ENCODE measurements around the gene CALML3. TPM values are rescaled to one million over a fixed set of nuclear protein-coding genes. Genes with fewer than 3 reads are reported as not detected.
"Not testable (repeated sequence)": the region's sequence is repeated elsewhere in the genome, so short reads cannot be mapped to it uniquely, and the experiment has no call there.

The CALML3 gene
- total RNA-seq, result not detected
- under 1 TPM in 1 of 2 donors, not detected in 1; 0.03 TPM for polyA plus RNA-seq
- long read RNA-seq, donor 1, result 0 reads
- long read RNA-seq, donor 2, result 0 reads
- long read RNA-seq, donor 3, result 0 reads

DNA sequence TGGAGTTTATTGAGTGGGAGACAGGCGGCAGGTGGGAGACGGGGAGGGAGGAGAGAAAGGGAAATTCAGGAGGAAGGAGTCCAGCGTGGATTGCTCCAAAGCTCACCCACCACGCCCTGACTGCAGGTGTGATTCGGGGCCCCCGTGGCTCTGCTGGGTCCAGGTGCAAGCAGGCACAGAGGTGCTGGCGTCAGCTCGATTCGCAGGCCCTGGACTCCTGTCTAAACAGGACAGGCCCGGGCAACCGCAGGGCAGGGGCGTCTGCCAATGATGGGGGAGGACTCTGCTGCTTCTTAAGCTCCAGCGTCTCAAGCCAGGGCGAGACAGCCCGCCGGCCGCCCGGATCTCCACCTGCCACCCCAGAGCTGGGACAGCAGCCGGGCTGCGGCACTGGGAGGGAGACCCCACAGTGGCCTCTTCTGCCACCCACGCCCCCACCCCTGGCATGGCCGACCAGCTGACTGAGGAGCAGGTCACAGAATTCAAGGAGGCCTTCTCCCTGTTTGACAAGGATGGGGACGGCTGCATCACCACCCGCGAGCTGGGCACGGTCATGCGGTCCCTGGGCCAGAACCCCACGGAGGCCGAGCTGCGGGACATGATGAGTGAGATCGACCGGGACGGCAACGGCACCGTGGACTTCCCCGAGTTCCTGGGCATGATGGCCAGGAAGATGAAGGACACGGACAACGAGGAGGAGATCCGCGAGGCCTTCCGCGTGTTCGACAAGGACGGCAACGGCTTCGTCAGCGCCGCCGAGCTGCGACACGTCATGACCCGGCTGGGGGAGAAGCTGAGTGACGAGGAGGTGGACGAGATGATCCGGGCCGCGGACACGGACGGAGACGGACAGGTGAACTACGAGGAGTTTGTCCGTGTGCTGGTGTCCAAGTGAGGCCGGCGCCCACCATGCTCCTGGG is at the start of gene CALML3:
CALML3 (plus strand) TSS at position 321 of the 920 bp plus-strand sequence; CDS start at position 446, 125 bp downstream.
- H3K27me3 ChIP-seq, result no peaks in the 10 kb centered on the region
- no peaks in the 10 kb centered on the region for H3K36me3 ChIP-seq
- ATAC-seq (no peak), DNase-seq (peak in 1 of 5 donors; percentile 64)
- no peak for TF ChIP-seq POLR2A (IDR thresholded peaks at IDR 0.05)
- TF ChIP-seq, protein P1, sequence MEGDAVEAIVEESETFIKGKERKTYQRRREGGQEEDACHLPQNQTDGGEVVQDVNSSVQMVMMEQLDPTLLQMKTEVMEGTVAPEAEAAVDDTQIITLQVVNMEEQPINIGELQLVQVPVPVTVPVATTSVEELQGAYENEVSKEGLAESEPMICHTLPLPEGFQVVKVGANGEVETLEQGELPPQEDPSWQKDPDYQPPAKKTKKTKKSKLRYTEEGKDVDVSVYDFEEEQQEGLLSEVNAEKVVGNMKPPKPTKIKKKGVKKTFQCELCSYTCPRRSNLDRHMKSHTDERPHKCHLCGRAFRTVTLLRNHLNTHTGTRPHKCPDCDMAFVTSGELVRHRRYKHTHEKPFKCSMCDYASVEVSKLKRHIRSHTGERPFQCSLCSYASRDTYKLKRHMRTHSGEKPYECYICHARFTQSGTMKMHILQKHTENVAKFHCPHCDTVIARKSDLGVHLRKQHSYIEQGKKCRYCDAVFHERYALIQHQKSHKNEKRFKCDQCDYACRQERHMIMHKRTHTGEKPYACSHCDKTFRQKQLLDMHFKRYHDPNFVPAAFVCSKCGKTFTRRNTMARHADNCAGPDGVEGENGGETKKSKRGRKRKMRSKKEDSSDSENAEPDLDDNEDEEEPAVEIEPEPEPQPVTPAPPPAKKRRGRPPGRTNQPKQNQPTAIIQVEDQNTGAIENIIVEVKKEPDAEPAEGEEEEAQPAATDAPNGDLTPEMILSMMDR (IDR thresholded peaks at IDR 0.05), result no peak
- H3K27ac ChIP-seq, result no peak within 1 kb of the TSS
- intact Hi-C loops (cut with DNase I), result no loop called here
- peaks cover 0 to 6% (median 0%) of the 10 kb centered on the region in 12 donors for H3K4me1 ChIP-seq
- H3K4me3 ChIP-seq, result no peak within 1 kb of the TSS
- WGBS, 4 donors, result 94 to 95% (median 95%) methylated on average over 42 to 64 of the region's 64 CpGs
- H3K9me3 ChIP-seq, result no peaks in the 10 kb centered on the region

DNA sequence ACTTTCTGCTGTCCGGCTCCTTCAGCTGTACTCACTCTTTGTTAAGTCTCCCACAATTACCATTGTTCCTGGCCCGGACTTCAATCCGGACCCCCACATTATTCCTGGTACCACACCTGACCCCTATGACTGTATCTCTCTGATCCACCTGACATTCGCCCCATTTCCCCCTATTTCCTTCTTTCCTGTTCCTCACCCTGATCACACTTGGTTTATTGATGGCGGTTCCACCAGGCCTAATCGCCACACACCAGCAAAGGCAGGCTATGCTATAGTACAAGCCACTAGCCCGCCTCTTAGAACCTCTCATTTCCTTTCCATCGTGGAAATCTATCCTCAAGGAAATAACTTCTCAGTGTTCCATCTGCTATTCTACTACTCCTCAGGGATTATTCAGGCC is 49.7 kb upstream of the CALML3 start:
- WGBS, 4 donors, result 78 to 97% (median 95%) methylated on average over 6 to 8 of the region's 8 CpGs
- H3K36me3 ChIP-seq; H3K27ac ChIP-seq; H3K4me1 ChIP-seq; H3K4me3 ChIP-seq; H3K27me3 ChIP-seq; DNase-seq; ATAC-seq; H3K9me3 ChIP-seq; intact Hi-C loops (cut with DNase I): not testable (repeated sequence)

DNA sequence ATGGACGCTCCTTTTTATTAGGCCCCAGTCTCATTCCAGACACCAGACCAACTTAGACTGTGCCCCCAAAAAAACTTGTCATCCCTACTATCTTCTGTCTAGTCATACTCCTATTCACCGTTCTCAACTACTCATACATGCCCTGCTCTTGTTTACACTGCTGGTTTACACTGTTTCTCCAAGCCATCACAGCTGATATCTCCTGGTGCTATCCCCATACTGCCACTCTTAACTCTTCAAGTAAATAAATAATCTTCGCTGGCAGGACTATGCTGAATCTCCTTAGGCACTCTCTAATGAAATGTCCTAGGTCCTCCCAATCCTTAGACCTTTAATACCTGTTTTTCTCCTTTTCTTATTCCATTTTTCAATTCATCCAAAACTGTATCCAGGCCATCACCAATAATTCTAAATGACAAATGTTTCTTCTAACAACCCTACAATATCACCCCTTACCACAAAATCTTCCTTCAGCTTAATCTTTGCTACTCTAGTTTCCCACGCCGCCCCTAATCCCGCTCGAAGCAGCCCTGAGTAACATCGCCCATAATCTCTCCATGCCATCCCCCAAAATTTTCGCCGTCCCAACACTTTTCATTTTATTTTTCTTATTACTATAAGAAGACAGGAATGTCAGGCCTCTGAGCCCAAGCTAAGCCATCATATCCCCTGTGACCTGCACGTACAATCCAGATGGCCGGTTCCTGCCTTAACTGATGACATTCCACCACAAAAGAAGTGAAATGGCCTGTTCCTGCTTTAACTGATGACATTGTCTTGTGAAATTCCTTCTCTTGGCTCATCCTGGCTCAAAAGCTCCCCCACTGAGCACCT is 48.6 kb upstream of the CALML3 start:
- H3K27ac ChIP-seq; intact Hi-C loops (cut with DNase I); ATAC-seq; H3K4me3 ChIP-seq; H3K9me3 ChIP-seq; DNase-seq; H3K27me3 ChIP-seq; H3K4me1 ChIP-seq; H3K36me3 ChIP-seq: not testable (repeated sequence)
- 94 to 96% (median 96%) methylated on average over 11 to 12 of the region's 12 CpGs for WGBS, 4 donors

DNA sequence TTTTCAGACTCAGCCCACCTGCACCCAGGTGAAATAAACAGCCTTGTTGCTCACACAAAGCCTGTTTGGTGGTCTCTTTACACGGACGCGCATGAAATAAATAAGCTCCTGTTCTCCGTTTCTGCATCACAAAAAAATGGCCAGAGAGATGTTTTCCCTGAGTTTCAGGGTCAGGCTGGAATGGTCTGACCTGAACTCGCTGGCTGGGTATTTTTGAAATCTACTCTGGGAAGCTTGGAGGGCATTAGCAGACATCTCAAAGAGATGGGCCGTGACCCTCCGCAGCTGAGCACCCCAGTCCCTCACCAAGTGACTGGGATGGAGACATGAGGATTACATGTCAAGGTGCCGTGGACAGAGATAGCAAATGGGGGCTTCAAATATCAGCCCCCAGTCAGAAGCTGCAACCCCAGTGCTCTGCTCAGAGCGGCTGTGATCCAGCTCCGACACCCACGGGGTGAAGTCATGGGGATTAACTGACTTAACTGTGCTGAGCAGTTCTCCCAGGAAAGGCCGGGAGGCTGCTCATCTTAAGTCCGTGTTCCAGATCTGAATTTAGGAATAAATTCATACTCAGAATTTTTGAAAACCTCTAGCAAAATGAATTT is 47.7 kb upstream of the CALML3 start:
- Histone ChIP-seq H3K36me3 (no peaks in the 10 kb centered on the region), H3K27ac (no peak overlapping the region), H3K27me3 (no peaks in the 10 kb centered on the region), H3K4me1 (no peaks in the 10 kb centered on the region), H3K9me3 (no peaks in the 10 kb centered on the region), H3K4me3 (no peak overlapping the region)
- intact Hi-C loops (cut with DNase I), result no loop called here
- WGBS, 4 donors, result 79 to 85% (median 82%) methylated on average over 13 of the region's 13 CpGs
- no peak for ATAC-seq
- no peak for TF ChIP-seq POLR2A (IDR thresholded peaks at IDR 0.05)
- TF ChIP-seq, protein P1 (IDR thresholded peaks at IDR 0.05), result no peak
- no peak for DNase-seq
